MCF 10A (cell line): ENCODE measurements around the gene CLPX. TPM values are rescaled to one million over a fixed set of nuclear protein-coding genes. Genes with fewer than 3 reads are reported as not detected.
"Not testable (repeated sequence)": the region's sequence is repeated elsewhere in the genome, so short reads cannot be mapped to it uniquely, and the experiment has no call there.

Source experiments
- BruUV-seq: library from RNA; stranded (reverse); fragments of 400-500 nt; replicated peaks from 2 replicates; lab custom pipeline; 2021; lab: Mats Ljungman, UMichigan
- CTCF ChIA-PET: fragments of 300-600 bp; sonication (Branson Sonifier 250); formaldehyde crosslinking; extraction: SDS; loops from one replicate; lab custom pipeline; 2021; ENCODE audit warnings: antibody characterized with exemption, inconsistent platforms; lab: Yijun Ruan, JAX
- POLR2A ChIA-PET: fragments of 300-600, 350-650 bp; sonication (Branson Sonifier 250); formaldehyde crosslinking; extraction: SDS; loops from one replicate; lab custom pipeline; 2020; ENCODE audit warnings: antibody characterized with exemption, inconsistent platforms; lab: Yijun Ruan, JAX
- DNase-seq: peaks from one replicate; pipeline ENCODE4 v3.0.0-alpha.2; 2018; ENCODE audit not compliant: unreplicated experiment
- H3K27ac Mint-ChIP-seq: one replicate; pipeline ENCODE4 v1.8.0; 2022; ENCODE audit warnings: mild to moderate bottlenecking, low read depth, mixed read lengths; ENCODE audit not compliant: unreplicated experiment
- H3K27me3 Mint-ChIP-seq: one replicate; pipeline ENCODE4 v1.8.0; 2022; ENCODE audit warnings: mixed read lengths; ENCODE audit not compliant: insufficient read depth, unreplicated experiment
- H3K36me3 Mint-ChIP-seq: one replicate; pipeline ENCODE4 v1.8.0; 2022; ENCODE audit warnings: mild to moderate bottlenecking, moderate library complexity, mixed read lengths; ENCODE audit not compliant: insufficient read depth, unreplicated experiment
- H3K4me1 Mint-ChIP-seq: one replicate; pipeline ENCODE4 v1.8.0; 2022; ENCODE audit warnings: mixed read lengths; ENCODE audit not compliant: insufficient read depth, unreplicated experiment
- H3K4me3 Mint-ChIP-seq: one replicate; pipeline ENCODE4 v1.8.0; 2022; ENCODE audit warnings: mild to moderate bottlenecking, moderate library complexity, mixed read lengths; ENCODE audit not compliant: unreplicated experiment
- H3K9me3 Mint-ChIP-seq: one replicate; pipeline ENCODE4 v1.8.0; 2022; ENCODE audit warnings: mixed read lengths; ENCODE audit not compliant: unreplicated experiment
- intact Hi-C: fragments of 100-400 bp; cut with micrococcal nuclease; formaldehyde crosslinking; loops from 2 replicates; pipeline ENCODE4 v1.14.1; 2022
- total RNA-seq: library from RNA; stranded (reverse); gene quantifications from 2 replicates; pipeline ENCODE4 v1.2.3, GENCODE V29; 2022
- TF ChIP-seq, protein P1 (sequence below): fragments of 200-600 bp; IDR thresholded peaks from one replicate; pipeline ENCODE4 v1.8.0; 2022; ENCODE audit warnings: antibody characterized with exemption, mild to moderate bottlenecking; ENCODE audit not compliant: unreplicated experiment

The CLPX gene
- total RNA-seq, 1 experiment from 2014 or later, result 48.9 TPM

DNA sequence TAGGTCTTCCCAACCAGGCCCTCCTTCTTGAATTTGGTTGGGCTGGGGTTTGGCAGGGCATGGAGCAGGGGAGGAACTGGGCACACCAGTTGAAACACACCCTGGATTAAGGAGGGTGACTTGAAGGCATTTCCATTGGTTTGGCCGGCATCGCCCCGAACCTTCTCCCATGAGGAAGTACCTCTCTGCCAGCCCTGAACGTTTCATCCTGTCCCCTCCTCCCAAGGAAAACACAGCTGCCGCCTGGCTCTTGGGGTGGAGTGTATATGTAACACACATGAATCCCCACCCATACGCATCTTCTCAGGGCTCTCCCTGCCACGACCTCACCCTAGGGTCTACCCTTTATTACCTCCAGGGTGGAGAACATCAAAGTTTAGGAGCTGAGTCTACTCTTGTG is 84.7 kb downstream of the CLPX start:
- H3K4me3 Mint-ChIP-seq, result no peak overlapping the region
- DNase-seq, result no peak
- no peaks in the 10 kb centered on the region for H3K9me3 Mint-ChIP-seq
- TF ChIP-seq, protein P1, sequence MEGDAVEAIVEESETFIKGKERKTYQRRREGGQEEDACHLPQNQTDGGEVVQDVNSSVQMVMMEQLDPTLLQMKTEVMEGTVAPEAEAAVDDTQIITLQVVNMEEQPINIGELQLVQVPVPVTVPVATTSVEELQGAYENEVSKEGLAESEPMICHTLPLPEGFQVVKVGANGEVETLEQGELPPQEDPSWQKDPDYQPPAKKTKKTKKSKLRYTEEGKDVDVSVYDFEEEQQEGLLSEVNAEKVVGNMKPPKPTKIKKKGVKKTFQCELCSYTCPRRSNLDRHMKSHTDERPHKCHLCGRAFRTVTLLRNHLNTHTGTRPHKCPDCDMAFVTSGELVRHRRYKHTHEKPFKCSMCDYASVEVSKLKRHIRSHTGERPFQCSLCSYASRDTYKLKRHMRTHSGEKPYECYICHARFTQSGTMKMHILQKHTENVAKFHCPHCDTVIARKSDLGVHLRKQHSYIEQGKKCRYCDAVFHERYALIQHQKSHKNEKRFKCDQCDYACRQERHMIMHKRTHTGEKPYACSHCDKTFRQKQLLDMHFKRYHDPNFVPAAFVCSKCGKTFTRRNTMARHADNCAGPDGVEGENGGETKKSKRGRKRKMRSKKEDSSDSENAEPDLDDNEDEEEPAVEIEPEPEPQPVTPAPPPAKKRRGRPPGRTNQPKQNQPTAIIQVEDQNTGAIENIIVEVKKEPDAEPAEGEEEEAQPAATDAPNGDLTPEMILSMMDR, result no peak
- H3K4me1 Mint-ChIP-seq, result no peaks in the 10 kb centered on the region
- ChIA-PET POLR2A (no interaction called here), CTCF (interaction anchor here (1.0 to 1.3 kb wide), 4 partner anchors 13 to 100 kb away, joined by 3 to 4 read pairs (median 4); no protein-coding TSS in a partner anchor)
- peaks cover 42% of the 10 kb centered on the region for H3K36me3 Mint-ChIP-seq
- no peaks in the 10 kb centered on the region for H3K27me3 Mint-ChIP-seq
- BruUV-seq, result no TSS peak
- intact Hi-C loops, result no loop called here
- no peak overlapping the region for H3K27ac Mint-ChIP-seq

- H3K27ac Mint-ChIP-seq, H3K4me3 Mint-ChIP-seq, H3K4me1 Mint-ChIP-seq, H3K27me3 Mint-ChIP-seq, H3K9me3 Mint-ChIP-seq, intact Hi-C loops, BruUV-seq, POLR2A ChIA-PET, DNase-seq: not testable (repeated sequence)
- H3K36me3 Mint-ChIP-seq, result peaks cover 36% of the 10 kb centered on the region
- CTCF ChIA-PET, result interaction anchor here (0.6 kb wide), 1 partner anchor 12 kb away, joined by 3 read pairs; no protein-coding TSS in a partner anchor
These were observed 85.3 kb downstream of the CLPX start for GRCh38 chr15:65099801-65100200.

DNA sequence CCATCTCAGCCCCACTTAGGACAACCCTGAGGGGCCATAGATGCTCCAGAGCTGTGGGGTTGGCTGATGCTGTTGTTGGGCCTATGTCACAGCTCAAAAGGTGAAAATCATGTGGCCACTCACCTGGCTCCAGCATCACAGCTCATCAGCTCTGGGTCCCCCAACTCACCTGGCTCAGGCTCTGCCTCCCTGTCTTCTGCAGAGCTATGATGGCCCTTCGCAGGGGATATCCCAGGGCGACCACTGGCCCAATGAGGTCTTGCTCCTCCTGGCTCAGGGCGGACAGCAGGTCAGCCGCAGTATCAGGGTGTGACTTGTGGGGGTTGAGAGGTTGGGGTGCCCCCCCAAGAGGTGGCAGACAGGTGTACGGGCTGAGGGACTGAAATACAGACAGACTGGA is 85.8 kb downstream of the CLPX start:
- CTCF ChIA-PET, result interaction anchor here (0.6 to 0.8 kb wide), 2 partner anchors 11 to 45 kb away, joined by 3 read pairs; no protein-coding TSS in a partner anchor
- peaks cover 31% of the 10 kb centered on the region for H3K36me3 Mint-ChIP-seq
- no peak overlapping the region for H3K4me3 Mint-ChIP-seq
- intact Hi-C loops, result no loop called here
- POLR2A ChIA-PET, result no interaction called here
- no peaks in the 10 kb centered on the region for H3K4me1 Mint-ChIP-seq
- no peak for DNase-seq
- no peak overlapping the region for H3K27ac Mint-ChIP-seq
- no peaks in the 10 kb centered on the region for H3K27me3 Mint-ChIP-seq
- no TSS peak for BruUV-seq
- TF ChIP-seq, protein P1, result no peak
- no peaks in the 10 kb centered on the region for H3K9me3 Mint-ChIP-seq

Other genes starting within 250 kb of the CLPX start
- 63.1 and 70.4 TPM in 2 replicates for gene SPG21, start 195.4 kb downstream of the CLPX start, total RNA-seq
- 14.9 and 15.9 TPM in 2 replicates for gene MTFMT, start 155.7 kb downstream of the CLPX start, total RNA-seq
- not detected in 2 replicates for gene SLC51B, start 140.0 kb downstream of the CLPX start, total RNA-seq
- gene RASL12, start 117.4 kb downstream of the CLPX start, total RNA-seq, result not detected in 2 replicates
- not detected in 2 replicates for gene KBTBD13, start 108.6 kb downstream of the CLPX start, total RNA-seq
- gene UBAP1L, start 70.1 kb downstream of the CLPX start, total RNA-seq, result 3.0 and 3.5 TPM in 2 replicates
- 26.3 and 31.0 TPM in 2 replicates for gene PDCD7, start 51.5 kb downstream of the CLPX start, total RNA-seq
- gene CILP, start 26.1 kb upstream of the CLPX start, total RNA-seq, result not detected in 2 replicates
- gene PARP16, start 101.5 kb upstream of the CLPX start, total RNA-seq, result 5.9 and 6.1 TPM in 2 replicates
- not detected in 2 replicates for gene RNU5A-1, start 110.7 kb upstream of the CLPX start, total RNA-seq
- gene RNU5B-1, start 119.3 kb upstream of the CLPX start, total RNA-seq, result not detected in 2 replicates
- gene IGDCC3, start 192.7 kb upstream of the CLPX start, total RNA-seq, result not detected in 2 replicates
- 0.12 TPM in 1 of 2 replicates, not detected in the other for gene IGDCC4, start 237.6 kb upstream of the CLPX start, total RNA-seq